Measurements from ENCODE around the gene UST.

The UST gene

GRCh38 chr6:148735989-148736388, 10.8 kb upstream of the UST start:
- H3K4me3 ChIP-seq (ENCODE audit: low read depth in 1 of 2, low read length in 2 of 2), result no peak overlapping the region
- H3K4me1 ChIP-seq (ENCODE audit: control insufficient read depth in 1 of 2, insufficient read depth in 2 of 2, low read length in 2 of 2), result no peaks in the 10 kb centered on the region
- no peak overlapping the region for H3K27ac ChIP-seq (ENCODE audit: low read depth, low read length)
- H3K9me3 ChIP-seq (ENCODE audit: control insufficient read depth in 1 of 2, low read length in 2 of 2), result no peaks in the 10 kb centered on the region
- H3K9ac ChIP-seq (ENCODE audit: low read depth in 1 of 2, low read length in 2 of 2), result no peak overlapping the region
- H3K36me3 ChIP-seq (ENCODE audit: control insufficient read depth in 1 of 2, insufficient read depth in 2 of 2, low read length in 2 of 2), result no peaks in the 10 kb centered on the region
- H3K27me3 ChIP-seq (ENCODE audit: control insufficient read depth in 1 of 2, insufficient read depth in 2 of 2, low read length in 2 of 2), result no peaks in the 10 kb centered on the region

GRCh38 chr6:148736774-148737412, 9.9 kb upstream of the UST start:
- no peaks in the 10 kb centered on the region for H3K9me3 ChIP-seq (ENCODE audit: control insufficient read depth in 1 of 2, low read length in 2 of 2)
- no peak overlapping the region for H3K4me3 ChIP-seq (ENCODE audit: low read depth in 1 of 2, low read length in 2 of 2)
- no peaks in the 10 kb centered on the region for H3K27me3 ChIP-seq (ENCODE audit: control insufficient read depth in 1 of 2, insufficient read depth in 2 of 2, low read length in 2 of 2)
- H3K9ac ChIP-seq (ENCODE audit: low read depth in 1 of 2, low read length in 2 of 2), result no peak overlapping the region
- no peaks in the 10 kb centered on the region for H3K36me3 ChIP-seq (ENCODE audit: control insufficient read depth in 1 of 2, insufficient read depth in 2 of 2, low read length in 2 of 2)
- H3K4me1 ChIP-seq (ENCODE audit: control insufficient read depth in 1 of 2, insufficient read depth in 2 of 2, low read length in 2 of 2), result no peaks in the 10 kb centered on the region
- H3K27ac ChIP-seq (ENCODE audit: low read depth, low read length), result no peak overlapping the region

- no peaks in the 10 kb centered on the region for H3K27me3 ChIP-seq (ENCODE audit: control insufficient read depth in 1 of 2, insufficient read depth in 2 of 2, low read length in 2 of 2)
These were observed 9.0 kb upstream of the UST start for GRCh38 chr6:148737806-148738205.

GRCh38 chr6:148738946-148739821, 7.6 kb upstream of the UST start:
- Histone ChIP-seq H3K4me3 (ENCODE audit: low read depth in 1 of 2, low read length in 2 of 2) (no peak overlapping the region), H3K9ac (ENCODE audit: low read depth in 1 of 2, low read length in 2 of 2) (no peak overlapping the region), H3K9me3 (ENCODE audit: control insufficient read depth in 1 of 2, low read length in 2 of 2) (no peaks in the 10 kb centered on the region), H3K36me3 (ENCODE audit: control insufficient read depth in 1 of 2, insufficient read depth in 2 of 2, low read length in 2 of 2) (no peaks in the 10 kb centered on the region), H3K27ac (ENCODE audit: low read depth, low read length) (no peak overlapping the region), H3K4me1 (ENCODE audit: control insufficient read depth in 1 of 2, insufficient read depth in 2 of 2, low read length in 2 of 2) (no peaks in the 10 kb centered on the region), H3K27me3 (ENCODE audit: control insufficient read depth in 1 of 2, insufficient read depth in 2 of 2, low read length in 2 of 2) (peaks cover 0 to 6% of the 10 kb centered on the region in 2 donors)

More at GRCh38 chr6:148737806-148738205, 9.0 kb upstream of the UST start:
- Histone ChIP-seq H3K9ac (ENCODE audit: low read depth in 1 of 2, low read length in 2 of 2) (no peak overlapping the region), H3K36me3 (ENCODE audit: control insufficient read depth in 1 of 2, insufficient read depth in 2 of 2, low read length in 2 of 2) (no peaks in the 10 kb centered on the region), H3K27ac (ENCODE audit: low read depth, low read length) (no peak overlapping the region), H3K4me3 (ENCODE audit: low read depth in 1 of 2, low read length in 2 of 2) (no peak overlapping the region), H3K9me3 (ENCODE audit: control insufficient read depth in 1 of 2, low read length in 2 of 2) (no peaks in the 10 kb centered on the region), H3K4me1 (ENCODE audit: control insufficient read depth in 1 of 2, insufficient read depth in 2 of 2, low read length in 2 of 2) (no peaks in the 10 kb centered on the region)

GRCh38 chr6:148739822-148740128, 7.1 kb upstream of the UST start:
- no peaks in the 10 kb centered on the region for H3K9me3 ChIP-seq (ENCODE audit: control insufficient read depth in 1 of 2, low read length in 2 of 2)
- no peak overlapping the region for H3K4me3 ChIP-seq (ENCODE audit: low read depth in 1 of 2, low read length in 2 of 2)
- no peaks in the 10 kb centered on the region for H3K4me1 ChIP-seq (ENCODE audit: control insufficient read depth in 1 of 2, insufficient read depth in 2 of 2, low read length in 2 of 2)
- H3K36me3 ChIP-seq (ENCODE audit: control insufficient read depth in 1 of 2, insufficient read depth in 2 of 2, low read length in 2 of 2), result no peaks in the 10 kb centered on the region
- H3K9ac ChIP-seq (ENCODE audit: low read depth in 1 of 2, low read length in 2 of 2), result no peak overlapping the region
- no peak overlapping the region for H3K27ac ChIP-seq (ENCODE audit: low read depth, low read length)
- H3K27me3 ChIP-seq (ENCODE audit: control insufficient read depth in 1 of 2, insufficient read depth in 2 of 2, low read length in 2 of 2), result peaks cover 0 to 10% of the 10 kb centered on the region in 2 donors

GRCh38 chr6:148743476-148743875, 3.4 kb upstream of the UST start:
- no peaks in the 10 kb centered on the region for H3K9me3 ChIP-seq (ENCODE audit: control insufficient read depth in 1 of 2, low read length in 2 of 2)
- no peaks in the 10 kb centered on the region for H3K36me3 ChIP-seq (ENCODE audit: control insufficient read depth in 1 of 2, insufficient read depth in 2 of 2, low read length in 2 of 2)
- no peak overlapping the region for H3K9ac ChIP-seq (ENCODE audit: low read depth in 1 of 2, low read length in 2 of 2)
- peaks cover 7 to 16% of the 10 kb centered on the region in 2 donors for H3K4me1 ChIP-seq (ENCODE audit: control insufficient read depth in 1 of 2, insufficient read depth in 2 of 2, low read length in 2 of 2)
- H3K4me3 ChIP-seq (ENCODE audit: low read depth in 1 of 2, low read length in 2 of 2), result no peak overlapping the region
- H3K27ac ChIP-seq (ENCODE audit: low read depth, low read length), result no peak overlapping the region
- H3K27me3 ChIP-seq (ENCODE audit: control insufficient read depth in 1 of 2, insufficient read depth in 2 of 2, low read length in 2 of 2), result peaks cover 13 to 38% of the 10 kb centered on the region in 2 donors

- H3K4me3 ChIP-seq (ENCODE audit: low read depth in 1 of 2, low read length in 2 of 2), result peak overlapping the region; percentile 68 to 76
- no peaks in the 10 kb centered on the region for H3K9me3 ChIP-seq (ENCODE audit: control insufficient read depth in 1 of 2, low read length in 2 of 2)
- H3K27ac ChIP-seq (ENCODE audit: low read depth, low read length), result no peak overlapping the region
- H3K27me3 ChIP-seq (ENCODE audit: control insufficient read depth in 1 of 2, insufficient read depth in 2 of 2, low read length in 2 of 2), result peaks cover 18 to 52% of the 10 kb centered on the region in 2 donors
- H3K9ac ChIP-seq (ENCODE audit: low read depth in 1 of 2, low read length in 2 of 2), result peak overlapping the region in 1 of 2 donors; percentile 28
- peaks cover 7 to 18% of the 10 kb centered on the region in 2 donors for H3K4me1 ChIP-seq (ENCODE audit: control insufficient read depth in 1 of 2, insufficient read depth in 2 of 2, low read length in 2 of 2)
- H3K36me3 ChIP-seq (ENCODE audit: control insufficient read depth in 1 of 2, insufficient read depth in 2 of 2, low read length in 2 of 2), result no peaks in the 10 kb centered on the region
These were observed 904 bp upstream of the UST start for GRCh38 chr6:148745926-148746325.

GRCh38 chr6:148747145-148747470, 278 bp downstream of the UST start:
- H3K4me3 ChIP-seq (ENCODE audit: low read depth in 1 of 2, low read length in 2 of 2), result peak overlapping the region; percentile 73 to 76
- H3K9ac ChIP-seq (ENCODE audit: low read depth in 1 of 2, low read length in 2 of 2), result peak overlapping the region; percentile 42 to 47
- no peaks in the 10 kb centered on the region for H3K36me3 ChIP-seq (ENCODE audit: control insufficient read depth in 1 of 2, insufficient read depth in 2 of 2, low read length in 2 of 2)
- no peaks in the 10 kb centered on the region for H3K9me3 ChIP-seq (ENCODE audit: control insufficient read depth in 1 of 2, low read length in 2 of 2)
- H3K27me3 ChIP-seq (ENCODE audit: control insufficient read depth in 1 of 2, insufficient read depth in 2 of 2, low read length in 2 of 2), result peaks cover 18 to 52% of the 10 kb centered on the region in 2 donors
- H3K27ac ChIP-seq (ENCODE audit: low read depth, low read length), result no peak overlapping the region
- peaks cover 7 to 18% of the 10 kb centered on the region in 2 donors for H3K4me1 ChIP-seq (ENCODE audit: control insufficient read depth in 1 of 2, insufficient read depth in 2 of 2, low read length in 2 of 2)

- no peaks in the 10 kb centered on the region for H3K36me3 ChIP-seq (ENCODE audit: control insufficient read depth in 1 of 2, insufficient read depth in 2 of 2, low read length in 2 of 2)
- peaks cover 7 to 18% of the 10 kb centered on the region in 2 donors for H3K4me1 ChIP-seq (ENCODE audit: control insufficient read depth in 1 of 2, insufficient read depth in 2 of 2, low read length in 2 of 2)
- peak overlapping the region; percentile 64 to 73 for H3K4me3 ChIP-seq (ENCODE audit: low read depth in 1 of 2, low read length in 2 of 2)
- no peak overlapping the region for H3K27ac ChIP-seq (ENCODE audit: low read depth, low read length)
- peaks cover 18 to 52% of the 10 kb centered on the region in 2 donors for H3K27me3 ChIP-seq (ENCODE audit: control insufficient read depth in 1 of 2, insufficient read depth in 2 of 2, low read length in 2 of 2)
- no peaks in the 10 kb centered on the region for H3K9me3 ChIP-seq (ENCODE audit: control insufficient read depth in 1 of 2, low read length in 2 of 2)
- H3K9ac ChIP-seq (ENCODE audit: low read depth in 1 of 2, low read length in 2 of 2), result peak overlapping the region; percentile 42 to 47
These were observed 788 bp downstream of the UST start for GRCh38 chr6:148747471-148748165.

GRCh38 chr6:148749674-148750073, 2.8 kb downstream of the UST start:
- Histone ChIP-seq H3K4me3 (ENCODE audit: low read depth in 1 of 2, low read length in 2 of 2) (no peak overlapping the region), H3K27ac (ENCODE audit: low read depth, low read length) (no peak overlapping the region), H3K27me3 (ENCODE audit: control insufficient read depth in 1 of 2, insufficient read depth in 2 of 2, low read length in 2 of 2) (peaks cover 18 to 44% of the 10 kb centered on the region in 2 donors), H3K9me3 (ENCODE audit: control insufficient read depth in 1 of 2, low read length in 2 of 2) (no peaks in the 10 kb centered on the region), H3K4me1 (ENCODE audit: control insufficient read depth in 1 of 2, insufficient read depth in 2 of 2, low read length in 2 of 2) (peaks cover 7 to 18% of the 10 kb centered on the region in 2 donors), H3K36me3 (ENCODE audit: control insufficient read depth in 1 of 2, insufficient read depth in 2 of 2, low read length in 2 of 2) (no peaks in the 10 kb centered on the region), H3K9ac (ENCODE audit: low read depth in 1 of 2, low read length in 2 of 2) (no peak overlapping the region)

Data from duodenal mucosa (tissue), 2 donors.